DOHH2 (cell line): ENCODE results near the gene TMEM271.

Source experiments
- H3F3A ChIP-seq: fragments of 200-600 bp; sonication (generic), shearing (Covaris generic); 2 replicates; pipeline ENCODE4 v1.6.0; 2016; ENCODE audit warnings: antibody characterized with exemption, mild to moderate bottlenecking; ENCODE audit not compliant: control insufficient read depth, insufficient read depth
- H3K27ac ChIP-seq: fragments of 200-600 bp; sonication (generic); 2 replicates; pipeline ENCODE4 v1.5.1; 2014; ENCODE audit warnings: low read depth, mild to moderate bottlenecking, low read length, moderate library complexity
- H3K27me3 ChIP-seq: fragments of 200-600 bp; sonication (generic); 2 replicates; pipeline ENCODE4 v1.6.1; 2014; ENCODE audit warnings: mild to moderate bottlenecking, low read length, mixed read lengths; ENCODE audit not compliant: control insufficient read depth
- H3K36me3 ChIP-seq: fragments of 200-600 bp; sonication (generic); 2 replicates; pipeline ENCODE4 v1.6.1; 2014; ENCODE audit warnings: mild to moderate bottlenecking, low read length, moderate library complexity, mixed read lengths; ENCODE audit not compliant: control insufficient read depth
- H3K4me1 ChIP-seq: fragments of 200-600 bp; sonication (generic); 2 replicates; pipeline ENCODE4 v1.6.1; 2014; ENCODE audit warnings: mild to moderate bottlenecking, low read length, mixed read lengths; ENCODE audit not compliant: control insufficient read depth
- H3K4me2 ChIP-seq: fragments of 200-600 bp; sonication (generic); 2 replicates; pipeline ENCODE4 v1.6.0; 2014; ENCODE audit warnings: mild to moderate bottlenecking, low read length, moderate library complexity
- H3K4me3 ChIP-seq: fragments of 200-600 bp; sonication (generic); 2 replicates; pipeline ENCODE4 v1.5.1; 2014; ENCODE audit warnings: mild to moderate bottlenecking, low read length, mixed read lengths
- H3K79me2 ChIP-seq: fragments of 200-600 bp; sonication (generic); 2 replicates; pipeline ENCODE4 v1.6.1; 2014; ENCODE audit warnings: mild to moderate bottlenecking, low read length, mixed read lengths; ENCODE audit not compliant: control insufficient read depth
- H3K9me2 ChIP-seq: fragments of 200-600 bp; sonication (generic); replicated peaks from 2 replicates; pipeline ENCODE4 v1.6.1; 2014; ENCODE audit warnings: mild to moderate bottlenecking, low read length, mixed read lengths; ENCODE audit not compliant: control insufficient read depth
- H3K9me3 ChIP-seq: fragments of 200-600 bp; sonication (generic); 2 replicates; pipeline ENCODE4 v1.6.1; 2014; ENCODE audit warnings: antibody characterized with exemption, low read length, mixed read lengths; ENCODE audit not compliant: control insufficient read depth, insufficient read depth
- H4K20me1 ChIP-seq: fragments of 200-600 bp; sonication (generic); 2 replicates; pipeline ENCODE4 v1.6.0; 2014; ENCODE audit warnings: low read depth, mild to moderate bottlenecking, antibody characterized with exemption, low read length, moderate library complexity; ENCODE audit not compliant: control insufficient read depth, insufficient read depth
- EZH2phosphoT487 ChIP-seq: fragments of 200-600 bp; sonication (generic); IDR thresholded peaks from 2 replicates; pipeline ENCODE4 v1.6.1; 2017; ENCODE audit warnings: borderline replicate concordance, mild to moderate bottlenecking, antibody characterized with exemption, low read length, moderate library complexity, mixed read lengths
- TF ChIP-seq, protein P1 (sequence below): fragments of 200-600 bp; sonication (generic); IDR thresholded peaks from one replicate; pipeline ENCODE4 v1.5.1; 2014; ENCODE audit warnings: antibody characterized with exemption, mild to moderate bottlenecking, low read depth, low read length; ENCODE audit not compliant: poor library complexity, severe bottlenecking

The TMEM271 gene

DNA sequence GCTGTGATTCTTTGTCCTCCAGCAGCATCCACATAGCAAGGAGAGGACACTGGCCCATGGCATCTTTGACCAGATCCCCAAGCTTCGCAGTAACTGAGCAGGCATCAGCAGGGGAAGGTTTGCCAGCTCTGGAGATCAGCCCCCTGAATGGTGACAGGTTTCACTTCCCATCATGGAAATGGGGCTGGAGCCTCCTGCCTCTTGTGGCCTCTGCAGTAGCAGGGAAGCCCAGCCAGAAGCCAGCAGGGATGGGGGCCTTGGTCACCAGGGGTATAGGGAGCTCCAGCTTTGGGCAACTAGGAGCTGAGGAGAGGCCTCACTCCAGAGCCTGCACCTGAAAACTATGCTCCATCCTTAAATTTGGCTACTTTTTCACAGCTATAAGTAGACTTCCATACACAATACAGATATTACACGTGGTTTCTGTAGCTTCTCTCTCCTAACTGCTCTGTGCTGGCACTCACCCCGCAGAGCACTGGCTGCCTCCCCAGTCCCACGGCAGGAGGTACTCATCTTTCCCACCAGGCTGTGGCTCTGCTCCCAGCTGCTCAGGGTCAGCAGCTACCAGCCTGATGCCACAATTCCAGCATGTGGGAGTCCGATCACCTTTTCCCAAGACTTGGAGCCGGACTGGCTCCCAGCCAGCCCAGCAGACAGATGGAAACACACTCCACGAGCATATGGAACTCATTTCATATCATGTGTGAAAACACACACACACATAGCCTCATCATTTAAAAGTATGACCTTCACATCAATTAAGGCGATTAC, 2.8 kb downstream of the TMEM271 start:
- no peaks in the 10 kb centered on the region for H3K79me2 ChIP-seq
- H3K27me3 ChIP-seq = no peaks in the 10 kb centered on the region
- H3K4me1 ChIP-seq = no peaks in the 10 kb centered on the region
- peaks cover 17% of the 10 kb centered on the region; the same call in 1 of the 2 replicates for H3K9me3 ChIP-seq
- H3K4me3 ChIP-seq = no peak overlapping the region
- H4K20me1 ChIP-seq = no peaks in the 10 kb centered on the region
- H3K36me3 ChIP-seq = no peaks in the 10 kb centered on the region
- H3K27ac ChIP-seq = no peak overlapping the region
- H3K9me2 ChIP-seq = no peaks in the 10 kb centered on the region
- no peaks in the 10 kb centered on the region for H3F3A ChIP-seq
- no peak for TF ChIP-seq EZH2phosphoT487
- TF ChIP-seq, protein P1, sequence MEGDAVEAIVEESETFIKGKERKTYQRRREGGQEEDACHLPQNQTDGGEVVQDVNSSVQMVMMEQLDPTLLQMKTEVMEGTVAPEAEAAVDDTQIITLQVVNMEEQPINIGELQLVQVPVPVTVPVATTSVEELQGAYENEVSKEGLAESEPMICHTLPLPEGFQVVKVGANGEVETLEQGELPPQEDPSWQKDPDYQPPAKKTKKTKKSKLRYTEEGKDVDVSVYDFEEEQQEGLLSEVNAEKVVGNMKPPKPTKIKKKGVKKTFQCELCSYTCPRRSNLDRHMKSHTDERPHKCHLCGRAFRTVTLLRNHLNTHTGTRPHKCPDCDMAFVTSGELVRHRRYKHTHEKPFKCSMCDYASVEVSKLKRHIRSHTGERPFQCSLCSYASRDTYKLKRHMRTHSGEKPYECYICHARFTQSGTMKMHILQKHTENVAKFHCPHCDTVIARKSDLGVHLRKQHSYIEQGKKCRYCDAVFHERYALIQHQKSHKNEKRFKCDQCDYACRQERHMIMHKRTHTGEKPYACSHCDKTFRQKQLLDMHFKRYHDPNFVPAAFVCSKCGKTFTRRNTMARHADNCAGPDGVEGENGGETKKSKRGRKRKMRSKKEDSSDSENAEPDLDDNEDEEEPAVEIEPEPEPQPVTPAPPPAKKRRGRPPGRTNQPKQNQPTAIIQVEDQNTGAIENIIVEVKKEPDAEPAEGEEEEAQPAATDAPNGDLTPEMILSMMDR = no peak
- H3K4me2 ChIP-seq = no peak overlapping the region

DNA sequence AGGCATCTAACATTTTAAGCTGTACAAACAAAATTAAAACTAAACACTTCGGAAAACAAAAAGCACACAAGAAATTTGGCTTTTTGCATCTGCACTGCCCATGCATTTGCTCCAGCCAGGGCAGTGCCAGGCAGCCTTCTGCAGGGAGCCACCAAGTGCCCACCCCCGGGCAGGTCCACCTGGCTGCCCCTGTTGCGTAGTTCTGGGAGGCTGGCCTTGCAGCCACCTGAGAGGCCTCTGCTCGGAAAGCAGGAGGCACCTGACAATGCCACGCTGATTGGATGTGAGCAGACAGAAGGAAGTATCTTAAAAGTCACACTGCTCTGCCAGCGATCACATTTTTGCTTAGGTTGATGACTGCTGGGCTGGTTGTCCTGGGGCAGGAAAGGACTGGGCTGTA, 3.5 kb downstream of the TMEM271 start:
- Histone ChIP-seq H3K4me3 (no peak overlapping the region), H3K4me1 (no peaks in the 10 kb centered on the region), H3K27me3 (no peaks in the 10 kb centered on the region), H3K79me2 (no peaks in the 10 kb centered on the region), H3K36me3 (no peaks in the 10 kb centered on the region), H4K20me1 (no peaks in the 10 kb centered on the region), H3F3A (no peaks in the 10 kb centered on the region), H3K9me3 (peaks cover 22% of the 10 kb centered on the region; the same call in 1 of the 2 replicates), H3K27ac (no peak overlapping the region), H3K9me2 (no peaks in the 10 kb centered on the region), H3K4me2 (no peak overlapping the region)
- TF ChIP-seq EZH2phosphoT487 = no peak
- TF ChIP-seq, protein P1 = no peak

DNA sequence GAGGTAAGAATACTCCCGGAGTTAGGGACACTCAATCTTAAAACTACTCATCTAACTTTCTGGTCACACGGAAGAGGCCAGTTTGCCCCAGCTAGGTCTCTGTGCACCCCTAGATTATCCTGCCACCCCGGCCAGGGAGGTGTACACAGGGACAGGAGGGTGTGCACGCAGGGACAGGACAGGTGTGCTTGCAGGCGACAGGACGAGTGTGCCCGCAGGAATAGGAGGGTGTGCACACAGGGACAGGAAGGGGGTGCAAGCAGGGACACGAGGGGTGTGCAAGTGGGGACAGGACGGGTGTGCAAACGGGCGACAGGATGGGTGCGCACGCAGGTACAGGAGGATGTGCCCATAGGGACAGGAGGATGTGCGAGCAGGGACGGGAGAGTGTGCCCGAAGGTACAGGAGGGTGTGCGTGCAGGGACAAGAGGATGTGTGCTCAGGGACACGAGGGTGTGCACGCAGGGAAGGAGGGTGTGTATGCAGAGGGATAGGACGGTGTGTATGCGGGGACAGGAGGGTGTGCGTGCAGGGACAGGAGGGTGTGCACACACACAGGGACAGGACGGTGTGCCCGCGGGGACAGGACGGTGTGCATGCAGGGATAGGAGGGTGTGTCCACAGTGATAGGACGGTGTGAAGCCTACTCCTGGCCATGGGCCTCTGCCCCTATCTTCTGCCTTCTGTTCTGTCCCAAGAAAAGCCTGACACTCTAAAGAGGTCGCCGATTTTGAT, 4.1 kb downstream of the TMEM271 start:
- Histone ChIP-seq H3K9me3 (peaks cover 17% of the 10 kb centered on the region; the same call in 1 of the 2 replicates), H3K9me2 (no peaks in the 10 kb centered on the region), H3K79me2 (no peaks in the 10 kb centered on the region), H3K4me2 (no peak overlapping the region), H3K4me3 (no peak overlapping the region), H3F3A (no peaks in the 10 kb centered on the region), H3K27ac (no peak overlapping the region), H3K36me3 (no peaks in the 10 kb centered on the region), H4K20me1 (no peaks in the 10 kb centered on the region), H3K4me1 (no peaks in the 10 kb centered on the region), H3K27me3 (no peaks in the 10 kb centered on the region)
- no peak for TF ChIP-seq EZH2phosphoT487
- TF ChIP-seq, protein P1 = no peak
